Activated T-cell treated with anti-CD3 and anti-CD28 coated beads for 1 hour (primary cell): ENCODE data around the gene DPH1.
"Not testable (repeated sequence)": the region's sequence is repeated elsewhere in the genome, so short reads cannot be mapped to it uniquely, and the experiment has no call there.

Source experiments
- DNase-seq: peaks from one replicate; pipeline ENCODE4 v3.0.0-alpha.2; 2020; ENCODE audit warnings: low read depth

DPH1 gene

DNA sequence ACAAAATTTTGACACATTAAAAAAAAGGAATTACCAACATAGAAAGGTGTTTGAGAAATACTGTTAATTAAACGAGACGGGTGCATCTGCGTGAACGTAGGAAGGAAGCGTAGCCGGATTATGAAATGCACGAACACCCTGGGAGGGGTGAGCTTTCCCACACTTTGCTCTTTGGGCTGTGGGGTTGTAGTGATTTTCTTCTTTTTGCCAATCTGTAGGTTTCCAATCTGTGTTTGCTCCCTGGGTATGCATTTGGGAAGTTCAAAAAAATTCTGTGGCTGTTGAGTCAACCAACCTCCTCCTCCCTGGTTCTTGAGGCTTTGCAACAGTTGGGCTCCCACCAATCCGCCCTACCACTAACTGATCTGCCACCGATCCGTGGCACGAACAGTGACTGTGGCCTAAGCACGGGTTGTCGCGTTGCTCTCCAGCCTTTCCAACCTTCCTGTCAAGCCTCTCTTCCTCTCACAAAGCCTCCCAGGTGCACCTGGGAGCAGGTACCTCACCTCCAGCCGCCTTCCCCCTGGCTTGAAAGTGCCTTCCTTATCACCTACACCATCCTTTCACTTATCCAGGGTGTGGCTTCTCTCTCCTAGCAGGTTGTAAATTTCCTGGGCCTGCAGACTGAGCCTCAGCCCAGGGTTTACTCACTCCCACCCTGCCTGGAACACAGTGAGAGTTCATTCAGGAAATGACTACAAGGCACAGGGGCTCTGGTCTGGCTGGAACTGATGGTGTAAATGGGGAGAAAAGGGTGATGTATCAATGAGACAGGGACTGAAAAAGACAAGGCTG is 21.4 kb upstream of the DPH1 start:
- DNase-seq, result no peak

DNA sequence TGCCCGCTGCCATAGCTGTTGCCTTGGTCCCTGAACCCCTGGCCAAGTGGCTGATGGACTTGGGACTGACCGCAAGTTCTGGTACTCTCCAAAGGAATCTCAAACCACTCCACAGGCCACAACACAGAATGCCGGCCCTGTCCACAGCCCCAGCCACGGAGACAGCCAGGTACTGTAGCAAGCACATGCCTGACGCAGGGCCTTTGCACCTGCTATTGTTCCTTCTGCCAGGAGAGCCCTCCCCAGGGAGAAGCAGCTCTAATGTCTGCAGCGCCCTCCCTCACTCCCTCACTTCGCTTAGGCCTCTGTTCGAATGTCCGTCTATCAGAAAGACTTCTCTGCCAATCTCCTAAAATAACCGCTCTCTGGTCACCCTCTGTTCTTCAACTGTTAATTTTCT is 20.2 kb upstream of the DPH1 start:
- no peak for DNase-seq

GRCh38 chr17:2011411-2012371 is 18.3 kb upstream of the DPH1 start:
- no peak for DNase-seq

GRCh38 chr17:2012499-2012898 is 17.5 kb upstream of the DPH1 start:
- DNase-seq, result no peak

- not testable (repeated sequence) for DNase-seq
Observed at GRCh38 chr17:2013220-2013993, 16.5 kb upstream of the DPH1 start.

GRCh38 chr17:2013994-2014317 is 16.0 kb upstream of the DPH1 start:
- no peak for DNase-seq

DNA sequence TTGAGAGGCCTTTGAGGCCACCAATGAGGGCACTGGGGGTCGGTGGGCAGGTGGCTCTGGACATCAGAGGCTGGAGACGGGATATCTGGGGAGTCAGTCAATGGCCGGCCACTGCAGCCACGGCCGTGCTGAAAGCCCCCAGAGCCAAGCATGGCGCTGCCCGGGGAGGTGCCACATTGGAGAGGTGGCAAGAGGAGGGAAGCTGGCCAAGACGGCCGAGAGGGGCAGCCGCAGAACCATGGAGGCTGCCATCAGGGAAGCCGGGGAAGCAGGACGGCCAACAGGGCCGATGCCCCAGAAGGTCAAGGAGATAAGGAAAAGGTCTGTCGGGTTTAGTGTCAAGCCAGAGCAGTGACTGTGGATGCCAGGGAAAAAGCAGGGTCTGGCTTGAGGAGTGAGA is 14.6 kb upstream of the DPH1 start:
- no peak for DNase-seq

DNA sequence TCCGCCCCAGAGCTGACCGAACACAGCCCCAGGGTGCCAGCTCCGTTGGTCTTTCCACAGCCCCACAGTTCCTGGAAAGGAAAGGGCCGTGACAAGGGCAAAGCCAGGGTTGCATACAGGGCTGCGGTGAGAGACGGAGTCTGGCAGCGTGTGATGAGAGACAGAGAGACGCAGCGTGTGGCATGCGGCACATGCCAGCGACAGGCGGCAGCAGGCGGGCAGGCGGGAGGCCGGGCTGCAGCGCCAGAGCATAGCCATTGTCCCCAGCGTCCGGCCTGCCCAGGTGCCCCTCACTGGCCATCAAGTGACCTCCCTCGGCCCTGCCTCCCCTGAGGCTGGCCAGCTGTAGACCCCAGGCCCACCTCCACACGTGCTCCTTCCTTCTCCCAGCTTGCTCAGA is 13.5 kb upstream of the DPH1 start:
- DNase-seq, result no peak

GRCh38 chr17:2017274-2017941 is 12.5 kb upstream of the DPH1 start:
- DNase-seq, result no peak

GRCh38 chr17:2018716-2019510 is 11.0 kb upstream of the DPH1 start:
- DNase-seq, result no peak

- DNase-seq, result no peak
Observed at GRCh38 chr17:2019723-2020122, 10.2 kb upstream of the DPH1 start.

DNA sequence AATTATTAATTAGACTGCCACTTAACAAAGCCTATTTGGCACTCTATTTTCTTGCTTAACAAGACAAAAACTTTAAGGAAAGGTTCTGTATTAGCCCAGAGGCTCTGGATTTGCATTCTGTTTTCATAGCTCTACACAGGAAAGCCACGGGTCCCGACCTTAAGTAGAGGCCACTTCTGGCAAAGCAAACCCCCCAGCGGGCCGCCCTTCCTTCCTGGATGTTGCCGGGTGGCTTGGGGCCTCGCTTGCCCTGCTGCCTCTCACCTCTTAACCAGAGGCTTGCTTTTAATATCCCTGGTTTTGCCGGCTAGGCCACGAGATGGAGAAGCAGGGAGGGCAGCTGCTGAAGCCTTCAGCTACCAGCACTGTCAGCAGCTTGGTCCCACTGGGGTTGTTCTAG is 9.2 kb upstream of the DPH1 start:
- DNase-seq, result no peak

GRCh38 chr17:2022647-2023240 is 7.2 kb upstream of the DPH1 start:
- no peak for DNase-seq

- DNase-seq, result no peak
Observed at GRCh38 chr17:2023256-2023655, 6.7 kb upstream of the DPH1 start.

GRCh38 chr17:2023692-2024571 is 6.0 kb upstream of the DPH1 start:
- DNase-seq, result no peak

- DNase-seq, result no peak
Observed at GRCh38 chr17:2024572-2025219, 5.3 kb upstream of the DPH1 start.

GRCh38 chr17:2025220-2025621 is 4.7 kb upstream of the DPH1 start, which contains the start of gene RTN4RL1:
Gene RTN4RL1 (minus strand): TSS chr17:2025334. CDS start chr17:2024865, 469 bp downstream.
- peak; percentile 62 for DNase-seq

DNA sequence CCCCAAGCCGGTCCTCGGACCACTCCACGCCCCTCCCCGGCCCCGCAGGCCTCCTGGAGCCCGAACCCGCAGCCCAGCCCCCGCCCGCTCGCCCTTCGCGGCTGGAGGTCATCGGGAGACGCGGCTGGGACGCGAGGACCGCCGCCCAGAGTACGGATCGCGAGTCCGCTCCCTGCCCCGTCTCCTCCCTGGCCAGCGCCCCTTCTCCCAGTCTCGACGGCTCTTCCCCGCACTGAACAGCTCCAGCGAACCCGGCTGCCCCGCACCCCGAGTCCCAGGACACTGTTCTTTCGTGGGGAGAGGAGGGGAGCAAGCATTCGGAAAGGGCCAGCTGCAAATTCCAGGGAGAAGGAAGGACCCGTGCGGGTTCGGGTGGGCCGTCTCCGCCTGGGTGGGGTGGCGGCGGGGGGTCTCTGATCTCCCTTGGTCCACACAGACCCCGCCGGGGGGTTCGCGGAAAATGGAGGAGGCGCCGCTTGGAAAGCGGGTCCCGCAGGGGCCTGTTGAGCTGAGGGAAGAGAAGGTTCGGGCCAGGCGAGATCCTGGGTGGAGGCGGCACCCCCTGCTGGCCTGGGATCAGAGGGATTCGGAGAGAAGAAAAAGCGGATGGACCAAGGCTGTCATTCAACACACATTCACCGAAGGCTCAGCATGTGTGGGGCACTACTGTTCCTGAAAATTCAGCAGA is 4.2 kb upstream of the DPH1 start:
- no peak for DNase-seq
